GM19397 (cell line): ENCODE measurements around the gene TENM3.

Experiments
- ATAC-seq: cut with Tn5 transposase; IDR thresholded peaks from one replicate; pipeline ENCODE4 v1.9.1; 2021; ENCODE audit warnings: mild to moderate bottlenecking, moderate library complexity; ENCODE audit not compliant: unreplicated experiment

TENM3 gene

DNA sequence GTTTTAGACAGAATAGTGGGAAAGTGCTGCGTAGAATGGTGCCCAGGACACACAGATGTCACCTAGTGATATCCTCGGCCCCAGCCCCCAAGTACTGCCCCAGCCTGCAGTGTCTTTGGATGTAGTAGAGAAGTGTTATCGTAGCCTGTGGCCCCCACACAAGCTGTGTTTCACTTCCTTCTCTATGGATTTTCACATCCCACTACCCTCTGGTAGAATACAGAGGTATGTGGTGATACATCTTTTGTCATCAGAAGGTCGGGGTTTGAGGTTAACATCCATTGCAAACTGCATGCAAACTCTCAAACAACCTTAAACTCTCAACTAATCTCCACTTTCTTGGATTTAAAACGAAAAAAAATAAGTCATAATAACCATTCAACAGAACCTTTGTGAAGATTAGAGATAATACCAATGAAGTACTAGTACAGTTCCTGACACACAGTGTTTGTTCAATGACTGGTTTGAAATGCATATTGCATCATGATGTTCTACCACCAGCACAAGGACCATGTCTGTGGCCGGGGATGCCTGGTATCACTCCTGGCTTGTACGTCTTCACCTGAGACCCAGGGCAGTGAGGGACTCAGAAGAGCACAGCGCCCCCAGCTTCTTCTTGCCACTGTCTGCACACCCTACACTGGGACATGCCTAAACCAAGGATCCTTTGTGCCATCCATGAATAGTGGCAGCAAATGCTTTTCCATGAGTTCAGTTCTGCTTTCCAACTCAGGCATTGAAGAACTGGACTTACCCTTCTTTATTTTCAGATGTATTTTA is 406.7 kb downstream of the TENM3 start:
- ATAC-seq, result no peak

GRCh38 chr4:182653596-182653995 is 410.4 kb downstream of the TENM3 start:
- no peak for ATAC-seq

- ATAC-seq, result no peak
Measured at GRCh38 chr4:182655340-182655739, 412.1 kb downstream of the TENM3 start.

GRCh38 chr4:182662551-182662950 is 419.3 kb downstream of the TENM3 start:
- ATAC-seq, result no peak

- ATAC-seq, result no peak
Measured at GRCh38 chr4:182671231-182671630, 428.0 kb downstream of the TENM3 start.

- no peak for ATAC-seq
Measured at GRCh38 chr4:182671749-182672148, 428.5 kb downstream of the TENM3 start.

DNA sequence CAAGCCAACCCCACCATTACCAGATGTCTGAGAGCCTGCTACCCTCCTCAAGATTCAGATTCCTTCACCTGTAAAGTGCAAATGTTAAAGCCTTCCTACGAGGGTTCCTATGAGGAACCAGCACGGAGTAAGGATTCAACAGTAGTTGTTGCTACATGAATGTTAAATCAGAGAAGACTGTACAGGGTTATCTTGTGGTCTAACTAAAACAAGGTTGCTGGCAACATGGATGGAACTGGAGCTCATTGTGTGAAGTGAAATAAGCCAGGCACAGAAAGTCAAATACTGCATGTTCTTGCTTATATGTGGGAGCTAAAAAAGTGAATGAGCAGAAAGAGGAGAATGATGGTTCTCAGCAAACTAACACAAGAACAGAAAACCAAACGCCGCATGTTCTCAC is 435.4 kb downstream of the TENM3 start:
- ATAC-seq, result no peak

DNA sequence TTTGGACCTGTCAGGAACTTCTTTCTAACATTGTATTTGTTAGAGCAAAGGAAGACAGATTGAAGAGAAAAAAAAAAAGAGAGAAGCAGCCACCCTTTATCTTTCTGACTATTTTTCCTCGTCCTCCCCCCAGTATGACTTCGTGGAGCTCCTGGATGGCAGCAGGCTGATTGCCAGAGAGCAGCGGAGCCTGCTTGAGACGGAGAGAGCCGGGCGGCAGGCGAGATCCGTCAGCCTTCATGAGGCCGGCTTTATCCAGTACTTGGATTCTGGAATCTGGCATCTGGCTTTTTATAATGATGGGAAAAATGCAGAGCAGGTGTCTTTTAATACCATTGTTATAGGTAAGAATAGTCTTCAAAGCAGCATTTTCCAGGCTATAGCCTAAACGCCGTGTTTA is 436.3 kb downstream of the TENM3 start:
- no peak for ATAC-seq

GRCh38 chr4:182680234-182680653 is 437.0 kb downstream of the TENM3 start:
- no peak for ATAC-seq

DNA sequence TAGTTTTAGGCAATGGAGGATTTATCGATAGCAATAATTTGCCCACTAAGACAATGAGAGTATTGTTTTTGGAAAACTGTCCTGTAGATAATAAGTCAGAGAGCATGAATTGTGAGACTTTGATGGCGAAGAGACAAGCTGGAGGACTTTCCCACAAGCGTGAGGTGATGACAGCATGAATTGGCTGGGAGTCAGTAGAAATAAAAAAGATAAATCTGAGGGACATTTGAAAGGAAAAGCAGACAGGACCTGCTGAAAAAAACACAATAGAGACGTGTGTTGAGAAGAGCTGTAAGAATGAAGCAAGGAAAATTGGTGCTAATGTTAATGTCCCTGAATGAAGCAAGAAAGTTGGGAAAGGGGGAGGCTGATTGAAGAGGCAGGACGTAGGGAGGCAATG is 440.5 kb downstream of the TENM3 start:
- ATAC-seq, result no peak

- no peak for ATAC-seq
Measured at GRCh38 chr4:182684796-182685195, 441.6 kb downstream of the TENM3 start.

DNA sequence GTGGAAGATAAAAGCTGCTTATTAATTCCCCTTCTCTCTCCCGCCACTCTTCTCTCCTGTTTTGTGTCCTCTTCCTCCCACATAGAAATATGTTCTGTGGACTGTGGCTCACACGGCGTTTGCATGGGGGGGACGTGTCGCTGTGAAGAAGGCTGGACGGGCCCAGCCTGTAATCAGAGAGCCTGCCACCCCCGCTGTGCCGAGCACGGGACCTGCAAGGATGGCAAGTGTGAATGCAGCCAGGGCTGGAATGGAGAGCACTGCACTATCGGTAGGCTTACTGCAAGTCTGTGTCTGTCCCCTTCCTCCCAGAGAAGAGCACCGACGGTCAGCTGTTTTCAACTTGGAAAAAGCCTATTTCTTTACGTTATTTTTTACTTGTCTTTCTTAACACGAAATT is 444.9 kb downstream of the TENM3 start:
- no peak for ATAC-seq

- ATAC-seq, result no peak
Measured at GRCh38 chr4:182694551-182694950, 451.3 kb downstream of the TENM3 start.

DNA sequence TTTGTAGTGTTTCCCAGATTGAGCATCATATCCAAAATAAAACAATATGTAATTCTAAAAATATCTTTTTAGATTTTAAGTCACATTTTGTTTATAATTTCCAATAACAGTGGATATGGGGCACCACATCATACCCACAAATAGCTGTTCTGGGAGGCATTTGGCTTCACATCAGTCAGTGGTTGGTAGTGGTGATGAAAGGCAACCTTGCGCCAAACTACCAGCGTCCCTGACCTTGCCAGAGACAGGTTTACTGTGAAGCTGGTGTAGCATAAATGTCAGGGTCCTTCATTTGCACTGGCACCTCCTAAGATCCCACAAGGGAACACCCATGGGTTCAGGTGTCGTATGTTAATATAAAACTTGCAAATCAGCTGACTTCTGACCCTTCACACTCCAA is 451.8 kb downstream of the TENM3 start:
- ATAC-seq, result no peak

DNA sequence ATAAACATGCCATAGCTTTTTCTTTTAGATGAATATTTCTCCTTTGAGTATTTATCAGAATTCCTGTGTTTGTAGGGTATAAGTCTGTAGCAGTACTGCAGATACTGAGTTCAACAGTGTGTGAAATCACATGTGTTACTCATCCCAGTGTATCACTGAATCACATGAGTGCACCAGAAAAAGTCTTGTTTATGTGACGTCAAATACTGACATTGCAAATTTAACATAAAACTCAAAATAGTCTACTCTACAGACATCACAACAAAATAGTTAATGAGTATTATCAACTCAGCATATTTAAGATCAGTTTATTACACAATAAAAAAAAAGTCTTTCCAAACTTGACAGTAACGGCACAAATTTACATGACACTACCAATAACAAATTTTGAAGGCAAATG is 452.6 kb downstream of the TENM3 start:
- no peak for ATAC-seq

DNA sequence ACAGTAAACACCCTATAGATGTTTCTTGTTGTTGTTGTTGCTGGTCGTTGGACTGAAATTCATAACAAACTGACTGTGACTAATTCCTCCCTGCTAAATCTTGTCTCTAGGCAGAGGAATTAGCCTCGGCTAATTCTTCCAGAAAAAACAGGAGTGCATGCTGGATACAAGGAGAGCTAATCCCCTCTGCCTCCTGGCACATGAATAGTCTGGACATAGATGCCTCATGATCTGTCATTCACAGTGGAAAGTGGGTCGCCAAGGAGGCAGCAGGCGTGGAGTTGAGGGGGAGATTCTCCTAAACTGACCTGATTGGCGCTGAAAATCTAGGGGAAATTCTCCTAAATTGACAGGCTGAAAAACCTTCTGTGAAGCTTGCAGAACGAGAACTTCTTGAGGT is 453.9 kb downstream of the TENM3 start:
- no peak for ATAC-seq

- no peak for ATAC-seq
Measured at GRCh38 chr4:182698212-182698611, 455.0 kb downstream of the TENM3 start.

DNA sequence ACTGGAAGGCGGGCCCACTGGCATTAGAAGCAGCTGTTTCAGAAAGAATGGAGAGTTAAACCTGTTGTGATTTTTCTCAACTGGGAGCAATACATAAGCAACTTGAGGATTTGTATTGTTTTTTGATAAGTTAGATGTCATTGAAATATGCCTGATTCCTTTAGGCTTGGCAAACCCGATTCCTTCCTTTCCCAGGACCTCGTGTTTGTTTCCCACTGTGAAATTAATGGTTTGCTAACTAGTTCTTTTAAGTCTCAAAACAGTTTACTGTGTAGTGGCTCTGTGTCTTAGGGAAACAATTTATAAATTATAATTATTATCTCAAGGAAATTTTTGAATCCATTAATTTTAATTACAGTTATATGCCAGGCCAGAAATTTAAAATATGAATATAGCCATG is 456.0 kb downstream of the TENM3 start:
- no peak for ATAC-seq

DNA sequence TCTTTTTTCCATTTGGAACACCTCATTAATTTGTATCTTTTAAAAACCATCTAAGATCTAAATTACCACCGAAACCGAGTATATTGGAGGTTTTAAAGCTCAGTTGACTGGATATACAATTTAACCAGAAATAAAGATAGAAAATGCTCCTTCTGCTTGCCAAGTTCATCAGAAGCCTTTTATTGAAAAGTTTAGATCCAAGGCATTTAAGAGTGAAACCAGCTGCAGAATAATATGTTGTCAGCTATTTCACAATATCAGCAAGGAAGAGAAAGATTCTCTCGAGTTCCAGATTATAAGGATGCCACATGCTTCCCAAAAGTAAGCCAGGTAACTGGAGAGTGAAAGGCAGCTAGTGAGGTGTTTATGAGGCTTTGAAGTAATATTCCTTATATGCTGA is 456.6 kb downstream of the TENM3 start:
- no peak for ATAC-seq

GRCh38 chr4:182700362-182701160 is 457.4 kb downstream of the TENM3 start:
- ATAC-seq, result no peak

- ATAC-seq, result no peak
Measured at GRCh38 chr4:182704077-182704476, 460.9 kb downstream of the TENM3 start.

DNA sequence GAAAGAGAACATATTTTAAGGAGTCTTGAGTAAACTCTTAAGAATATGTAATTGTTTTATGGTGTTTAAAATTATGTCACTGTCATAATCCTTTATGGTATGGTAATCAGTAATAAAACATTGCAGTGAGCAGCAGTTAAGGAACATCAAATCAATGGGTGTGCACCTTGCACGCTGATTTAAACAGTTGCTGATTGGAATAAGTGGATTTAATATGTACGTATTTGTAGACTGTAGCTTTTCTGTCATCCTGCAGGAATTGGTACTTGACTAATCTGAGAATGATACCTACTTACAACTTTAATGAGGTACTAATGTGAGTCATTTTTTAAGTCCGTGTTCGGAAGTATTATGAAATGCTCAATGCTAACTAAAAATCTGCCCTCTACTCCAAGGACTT is 461.7 kb downstream of the TENM3 start:
- ATAC-seq, result no peak
